COLO668 (cell line): ENCODE data around the gene UGT1A10.
"Not testable (repeated sequence)": the region's sequence is repeated elsewhere in the genome, so short reads cannot be mapped to it uniquely, and the experiment has no call there.

ENCODE experiments used
- DNase-seq: peaks from one replicate; lab custom pipeline; 2025; ENCODE audit not compliant: unreplicated experiment; lab: John Stamatoyannopoulos, UW

The UGT1A10 gene

DNA sequence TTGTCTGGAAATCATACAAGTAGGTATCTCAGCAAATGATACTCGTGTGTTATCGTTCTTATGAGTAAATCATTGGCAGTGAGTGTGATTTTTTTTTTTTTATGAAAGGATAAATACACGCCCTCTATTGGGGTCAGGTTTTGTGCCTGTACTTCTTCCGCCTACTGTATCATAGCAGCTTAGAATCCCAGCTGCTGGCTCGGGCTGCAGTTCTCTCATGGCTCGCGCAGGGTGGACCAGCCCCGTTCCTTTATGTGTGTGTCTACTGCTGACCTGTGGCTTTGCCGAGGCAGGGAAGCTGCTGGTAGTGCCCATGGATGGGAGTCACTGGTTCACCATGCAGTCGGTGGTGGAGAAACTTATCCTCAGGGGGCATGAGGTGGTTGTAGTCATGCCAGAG lies at the start of gene UGT1A10:
Gene UGT1A10, plus strand, starts transcription at position 143 of the 400 bp plus-strand sequence. Its CDS starts 75 bp downstream, at position 218.
- DNase-seq = not testable (repeated sequence)

- DNase-seq = no peak
These were observed 47.8 kb upstream of the UGT1A10 start for GRCh38 chr2:233588400-233588799.

GRCh38 chr2:233592706-233593105 lies 43.5 kb upstream of the UGT1A10 start:
- not testable (repeated sequence) for DNase-seq

- no peak for DNase-seq
These were observed 43.0 kb upstream of the UGT1A10 start for GRCh38 chr2:233593201-233593600.

- no peak for DNase-seq
These were observed 38.7 kb upstream of the UGT1A10 start for GRCh38 chr2:233597522-233597921.

GRCh38 chr2:233598952-233599351 lies 37.3 kb upstream of the UGT1A10 start:
- DNase-seq = no peak

DNA sequence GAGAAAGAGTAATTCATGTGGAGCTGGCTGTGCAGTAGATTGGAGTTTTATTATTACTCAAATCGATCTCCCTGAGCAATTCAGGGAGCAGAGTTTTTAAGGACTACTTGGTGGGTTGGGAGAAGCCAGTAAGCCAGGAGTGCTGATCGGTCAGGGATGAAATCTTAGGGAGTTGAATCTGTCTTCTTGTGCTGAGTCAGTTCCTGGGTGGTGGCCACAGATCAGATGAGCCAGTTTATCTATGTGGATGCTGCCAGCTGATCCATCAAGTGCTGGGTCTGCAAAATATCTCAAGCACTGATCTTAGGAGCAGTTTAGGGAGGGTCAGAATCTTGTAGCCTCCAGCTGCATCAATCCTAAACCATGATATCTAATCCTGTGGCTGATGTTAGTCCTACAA lies 35.9 kb upstream of the UGT1A10 start:
- no peak for DNase-seq

DNA sequence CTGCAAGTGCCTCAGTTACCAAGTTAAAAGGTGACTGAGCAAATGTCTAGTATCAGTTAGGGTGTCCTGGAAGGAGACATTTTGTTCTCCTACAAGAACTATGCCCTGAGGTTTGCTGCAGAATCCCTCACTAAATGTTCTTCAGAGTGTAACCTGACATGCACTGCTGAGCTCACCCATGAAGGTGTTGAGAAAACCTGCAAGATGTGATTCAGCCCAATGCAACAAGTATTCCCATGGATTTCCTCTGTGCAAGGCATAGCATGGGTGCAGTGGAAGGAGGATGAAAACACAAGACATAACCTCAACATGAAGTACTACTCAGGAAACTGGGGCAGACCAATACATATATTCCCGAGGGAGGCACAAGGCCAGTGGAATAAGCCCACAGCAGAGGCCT lies 34.2 kb upstream of the UGT1A10 start:
- no peak for DNase-seq

DNA sequence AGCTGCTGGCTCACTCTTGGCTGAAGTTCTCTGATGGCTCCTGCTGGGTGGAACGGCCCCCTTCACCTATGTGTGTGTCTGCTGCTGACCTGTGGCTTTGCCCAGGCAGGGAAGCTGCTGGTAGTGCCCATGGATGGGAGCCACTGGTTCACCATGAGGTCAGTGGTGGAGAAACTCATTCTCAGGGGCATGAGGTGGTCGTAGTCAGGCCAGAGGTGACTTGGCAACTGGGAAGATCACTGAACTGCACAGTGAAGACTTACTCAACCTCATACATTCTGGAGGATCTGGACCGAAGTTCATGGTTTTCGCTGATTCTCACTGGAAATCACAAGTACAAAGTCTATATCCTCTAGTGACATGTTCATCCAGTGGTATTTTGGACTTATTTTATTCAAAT lies 32.7 kb upstream of the UGT1A10 start:
- DNase-seq = no peak

DNA sequence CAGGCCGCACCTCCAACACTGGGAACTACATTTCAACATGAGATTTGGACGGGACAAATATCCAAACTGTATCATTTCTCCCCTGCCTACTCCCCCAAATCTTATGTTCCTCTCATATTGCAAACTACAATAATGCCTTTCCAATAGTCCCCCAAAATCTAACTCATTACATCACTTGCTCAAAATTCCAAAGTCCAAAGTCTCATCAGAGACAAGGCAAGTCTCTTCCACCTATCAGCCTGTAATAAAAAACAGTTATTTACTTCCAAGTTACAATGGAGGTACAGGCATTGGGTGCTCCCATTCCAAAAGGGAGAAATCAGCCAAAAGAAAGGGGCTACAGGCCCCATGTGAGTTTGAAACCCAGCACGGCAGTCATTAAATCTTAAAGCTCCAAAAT lies 31.4 kb upstream of the UGT1A10 start:
- DNase-seq = no peak

DNA sequence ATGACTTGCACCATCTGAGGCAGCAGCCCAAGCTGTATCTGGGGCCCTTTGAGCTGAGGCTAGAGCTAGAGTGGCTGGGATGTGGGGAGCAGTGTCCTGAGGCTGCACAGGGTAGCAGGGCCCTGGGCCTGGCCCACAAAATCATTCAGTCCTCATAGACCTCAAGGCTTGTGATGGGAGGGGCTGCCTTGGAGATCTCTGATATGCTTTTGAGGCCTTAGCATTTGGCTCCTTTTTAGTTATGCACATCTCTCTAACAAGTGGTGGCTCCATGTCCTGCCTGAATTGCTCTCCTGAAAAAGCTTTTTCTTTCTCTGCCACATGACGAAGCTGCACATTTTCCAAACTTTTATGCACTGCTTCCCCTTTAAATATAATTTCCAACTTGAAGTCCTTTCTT lies 30.6 kb upstream of the UGT1A10 start:
- no peak for DNase-seq

DNA sequence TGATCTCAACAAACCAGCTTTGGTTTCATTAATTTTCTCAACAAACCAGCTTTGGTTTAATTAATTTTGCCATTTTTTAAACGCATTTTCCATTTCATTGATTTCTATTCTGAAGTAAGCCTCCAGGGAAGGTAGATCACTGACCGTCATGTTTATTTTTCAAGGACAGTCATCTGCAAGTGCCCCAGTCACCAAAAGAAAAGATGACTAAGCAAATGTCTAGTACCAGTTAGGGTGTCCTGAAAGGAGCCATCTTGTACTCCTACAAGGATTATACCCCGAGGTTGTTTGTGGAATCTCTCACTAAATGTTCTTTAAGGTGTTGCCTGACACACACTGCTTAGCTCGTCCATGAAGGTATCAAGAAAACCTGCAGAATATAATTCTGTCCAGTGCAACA lies 25.0 kb upstream of the UGT1A10 start:
- no peak for DNase-seq

- DNase-seq = not testable (repeated sequence)
These were observed 18.8 kb upstream of the UGT1A10 start, which contains the start of gene UGT1A8 for GRCh38 chr2:233617476-233617875. TSS of gene UGT1A8 (plus strand) at chr2:233617633. CDS start at chr2:233617708, 75 bp downstream.

GRCh38 chr2:233620204-233620603 lies 16.0 kb upstream of the UGT1A10 start:
- no peak for DNase-seq

DNA sequence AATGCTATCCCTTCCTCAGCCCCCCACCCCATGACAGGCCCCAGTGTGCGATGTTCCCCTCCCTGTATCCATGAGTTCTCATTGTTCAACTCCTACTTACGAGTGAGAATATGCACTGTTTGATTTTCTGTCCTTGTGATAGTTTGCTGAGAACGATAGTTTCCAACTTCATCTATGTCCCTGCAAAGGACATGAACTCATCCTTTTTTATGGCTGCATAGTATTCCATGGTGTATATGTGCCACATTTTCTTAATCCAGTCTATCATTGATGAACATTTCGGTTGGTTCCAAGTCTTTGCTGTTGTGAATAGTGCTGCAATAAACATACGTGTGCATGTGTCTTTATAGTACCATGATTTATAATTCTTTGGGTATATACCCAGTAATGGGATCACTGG lies 14.4 kb upstream of the UGT1A10 start:
- not testable (repeated sequence) for DNase-seq

DNA sequence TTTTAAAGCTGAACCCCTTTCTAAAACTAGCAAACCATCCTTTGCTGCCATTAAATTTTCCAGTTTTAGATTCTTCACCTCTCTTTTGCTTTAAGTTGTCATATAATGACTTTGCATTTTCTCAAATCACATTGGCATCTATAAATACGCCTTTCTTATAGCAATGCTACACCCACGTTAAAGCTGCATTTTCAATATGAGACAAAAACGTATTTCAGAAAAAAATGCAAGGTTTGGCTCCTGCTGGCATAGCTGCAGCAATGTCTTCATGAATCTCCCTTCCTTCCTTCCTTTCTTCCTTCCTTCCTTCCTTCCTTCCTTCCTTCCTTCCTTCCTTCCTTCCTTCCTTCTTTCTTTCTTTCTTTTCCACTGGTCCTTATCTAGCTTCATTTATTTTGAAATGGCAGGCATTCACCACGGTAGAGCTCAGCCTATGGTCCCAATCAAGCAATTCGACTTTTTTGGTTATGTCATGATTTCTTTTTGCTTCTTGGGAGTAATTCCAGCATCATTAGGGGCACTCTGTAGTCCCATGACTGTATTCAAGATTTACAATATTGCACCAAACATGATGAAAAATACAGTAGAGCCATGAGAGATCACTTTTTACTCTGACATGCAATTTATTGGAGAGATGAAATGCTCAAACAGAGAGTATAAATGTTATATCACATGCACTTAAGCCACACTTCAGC lies 8.8 kb upstream of the UGT1A10 start:
- no peak for DNase-seq

DNA sequence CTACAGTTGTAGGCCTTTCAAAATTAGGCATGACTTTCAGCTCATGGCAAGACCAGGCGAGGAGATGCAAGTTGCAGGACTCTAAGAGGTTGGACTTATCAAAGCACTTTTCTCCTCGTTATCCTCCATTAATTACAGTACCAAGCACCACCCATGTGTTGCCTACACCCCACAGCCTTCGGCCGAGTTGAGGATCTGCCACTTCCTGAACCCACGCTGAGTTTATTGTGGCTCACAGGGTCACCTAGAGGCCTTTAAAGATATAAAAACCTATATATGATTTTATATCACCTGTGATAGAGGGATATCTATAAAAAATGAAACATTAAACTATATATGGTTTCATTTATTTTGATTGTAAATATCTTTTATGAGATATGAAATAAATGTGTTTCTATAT lies 2.6 kb downstream of the UGT1A10 start:
- DNase-seq = no peak

- DNase-seq = no peak
These were observed 3.6 kb downstream of the UGT1A10 start for GRCh38 chr2:233639860-233640259.

DNA sequence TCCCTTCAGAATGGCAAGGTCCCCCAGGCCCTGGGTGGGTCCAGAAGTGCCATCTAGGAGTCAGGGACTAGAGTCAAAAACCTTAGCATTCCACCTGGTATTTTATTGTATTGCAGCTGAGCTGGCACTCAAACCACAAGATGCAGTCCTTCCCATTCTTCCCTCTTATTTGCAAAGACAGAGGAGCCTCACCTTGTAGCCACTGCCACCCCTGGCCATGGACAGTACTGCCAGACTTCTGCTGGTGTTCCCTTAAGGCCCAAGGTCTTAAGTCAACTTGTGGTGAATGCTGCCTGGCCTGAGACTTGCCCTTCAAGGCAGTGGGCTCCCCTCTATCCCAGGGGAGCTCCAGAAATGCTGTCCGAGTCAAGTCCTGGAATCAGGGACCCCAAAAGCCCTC lies 6.9 kb downstream of the UGT1A10 start:
- DNase-seq = no peak

GRCh38 chr2:233646033-233646432 lies 9.8 kb downstream of the UGT1A10 start:
- not testable (repeated sequence) for DNase-seq

DNA sequence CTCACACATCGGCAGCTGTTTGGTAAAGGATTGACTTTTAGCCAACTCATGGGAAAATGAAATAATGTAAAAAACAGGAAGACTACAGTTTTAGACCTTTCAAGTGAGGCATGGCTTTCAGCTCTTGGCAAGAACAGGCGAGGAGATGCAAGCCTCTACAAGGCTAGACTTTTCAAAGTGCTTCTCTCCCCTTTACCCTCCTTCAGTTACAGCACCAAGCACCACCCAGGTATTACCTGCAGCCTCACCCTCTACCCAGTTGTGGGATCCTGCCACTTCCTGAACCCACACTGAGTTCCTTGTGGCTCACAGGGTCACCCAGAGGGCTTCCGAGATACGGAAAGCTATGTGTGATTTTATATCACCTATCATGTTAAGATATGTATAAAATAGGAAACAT lies 14.7 kb downstream of the UGT1A10 start:
- no peak for DNase-seq

GRCh38 chr2:233651430-233651829 lies 15.2 kb downstream of the UGT1A10 start:
- DNase-seq = no peak

DNA sequence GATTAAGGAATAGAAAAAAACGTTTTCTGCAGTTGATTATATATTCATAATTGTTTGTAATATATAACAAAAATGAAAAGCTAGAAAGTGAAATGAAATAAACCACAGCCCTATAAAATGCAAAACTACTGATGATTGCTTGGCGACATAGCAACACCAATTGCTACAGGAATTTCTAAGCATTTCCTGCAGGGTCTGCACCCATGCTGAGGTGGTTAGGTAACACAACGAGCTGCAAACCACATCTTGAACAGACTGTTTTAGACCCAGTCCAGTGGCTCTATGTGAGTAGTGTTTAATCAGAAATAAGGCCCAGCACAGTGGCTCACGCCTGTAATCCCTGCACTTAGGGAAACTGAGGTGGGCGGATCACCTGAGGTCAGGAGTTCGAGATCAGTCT lies 18.3 kb downstream of the UGT1A10 start:
- DNase-seq = no peak
